Nucleus accumbens (tissue), 56 donors: Measurements from ENCODE around the gene LRRC72.
"Not testable (repeated sequence)": the region's sequence is repeated elsewhere in the genome, so short reads cannot be mapped to it uniquely, and the experiment has no call there.

ENCODE experiments used
- DNase-seq, 56 donors: peaks; one replicate each; lab custom pipeline; 2025; lab: John Stamatoyannopoulos, UW

Gene LRRC72

DNA sequence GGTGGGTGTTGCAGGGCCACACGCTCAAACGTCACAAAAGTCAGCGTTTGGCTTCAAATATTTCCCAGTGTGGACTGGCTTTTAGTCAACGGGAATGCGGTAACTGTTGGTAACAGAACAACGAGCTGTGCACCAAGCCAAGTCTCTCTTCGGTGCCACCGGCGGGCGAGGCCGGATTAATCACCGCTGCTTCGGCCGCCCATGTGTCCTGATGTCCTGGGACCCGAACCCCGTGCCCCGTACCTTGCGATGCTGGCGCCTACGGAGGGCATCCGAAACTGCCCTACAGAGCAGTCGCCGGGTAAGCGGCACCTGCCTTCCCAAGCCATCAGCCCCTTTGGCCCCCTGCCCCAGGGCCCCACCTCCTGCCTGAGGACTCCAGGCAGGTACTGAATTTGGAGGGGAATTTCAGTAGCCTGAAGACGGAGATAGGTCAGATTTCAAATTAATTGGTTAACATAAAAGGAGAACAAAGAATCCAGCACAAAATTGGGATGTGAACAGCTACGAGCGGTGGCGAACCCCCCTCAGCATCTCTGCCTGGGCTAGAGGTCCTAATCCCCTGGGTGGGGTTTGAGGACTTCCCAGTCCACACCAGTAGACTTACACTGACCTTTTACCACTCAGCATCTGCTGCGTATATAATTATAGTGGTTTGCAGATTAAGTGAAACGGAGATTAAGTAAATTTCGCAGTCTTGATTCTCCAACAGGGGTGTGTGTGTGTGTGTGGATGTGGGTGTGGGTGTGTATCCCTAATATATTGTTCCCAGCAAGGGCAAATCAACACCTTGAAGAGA is at the start of gene LRRC72:
TSS of gene LRRC72 (plus strand) at position 84 of the 799 bp plus-strand sequence. CDS start at position 212, 128 bp downstream.
- DNase-seq, result no peak

DNA sequence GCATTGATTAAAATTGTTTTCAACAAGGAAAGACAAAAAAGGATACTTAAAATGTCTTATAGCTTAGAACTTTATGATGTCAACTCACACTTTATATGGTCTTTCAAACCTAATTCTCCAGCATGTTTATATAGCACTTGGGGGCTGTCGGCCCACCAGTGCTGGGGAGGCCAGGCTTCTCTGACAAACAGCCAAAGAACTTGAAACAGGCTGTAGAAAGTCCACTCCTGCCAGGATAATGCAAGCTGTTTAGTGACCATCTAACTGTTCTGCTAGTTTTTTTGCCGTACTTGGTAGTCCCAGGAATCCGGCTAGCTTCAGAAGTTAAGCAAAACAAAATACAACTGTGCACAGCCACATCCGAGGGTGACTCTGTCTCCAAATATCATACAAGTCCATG is 47.5 kb upstream of the LRRC72 start:
- DNase-seq, result no peak

DNA sequence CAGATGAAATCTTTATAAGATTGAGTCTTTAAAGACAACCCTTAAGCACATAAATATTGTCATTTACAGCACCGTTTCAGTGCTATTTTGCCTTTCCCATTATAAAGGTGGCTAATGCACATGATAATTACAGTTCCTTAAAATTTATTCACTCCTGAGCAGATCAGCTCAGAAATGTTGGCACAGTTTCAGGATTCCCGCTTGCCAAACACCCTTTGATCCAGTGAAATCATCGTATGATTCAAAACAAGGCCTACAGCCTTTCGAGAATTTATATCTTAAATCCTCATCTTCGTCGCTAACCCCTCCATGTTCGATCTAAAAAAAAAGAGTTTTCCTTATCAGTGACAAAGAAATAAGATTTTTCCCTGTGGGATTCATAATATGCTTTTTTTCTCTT is 47.0 kb upstream of the LRRC72 start:
- no peak for DNase-seq

GRCh38 chr7:16484453-16485158 is 42.0 kb upstream of the LRRC72 start:
- no peak for DNase-seq

DNA sequence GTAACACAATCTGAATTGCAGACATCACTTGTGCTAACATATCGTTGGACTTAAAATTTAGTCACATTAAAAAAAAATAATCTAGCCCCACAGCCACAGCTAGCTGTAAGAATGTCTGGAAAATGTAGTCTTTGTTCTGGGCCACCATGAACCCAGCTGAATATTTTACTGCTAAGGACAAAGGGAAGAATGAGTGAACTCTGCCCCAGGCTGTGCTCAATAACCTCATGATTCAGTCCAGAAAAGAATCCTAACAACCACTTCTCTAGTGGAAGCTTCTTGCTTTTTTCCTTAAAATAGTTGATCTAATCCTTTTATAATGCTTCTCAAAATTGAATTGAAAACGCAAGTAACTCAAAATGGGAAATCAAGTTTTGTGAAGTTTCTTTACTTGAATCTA is 35.5 kb upstream of the LRRC72 start:
- no peak for DNase-seq

GRCh38 chr7:16492513-16493062 is 34.0 kb upstream of the LRRC72 start:
- DNase-seq, result no peak

GRCh38 chr7:16493266-16493665 is 33.4 kb upstream of the LRRC72 start:
- no peak for DNase-seq

DNA sequence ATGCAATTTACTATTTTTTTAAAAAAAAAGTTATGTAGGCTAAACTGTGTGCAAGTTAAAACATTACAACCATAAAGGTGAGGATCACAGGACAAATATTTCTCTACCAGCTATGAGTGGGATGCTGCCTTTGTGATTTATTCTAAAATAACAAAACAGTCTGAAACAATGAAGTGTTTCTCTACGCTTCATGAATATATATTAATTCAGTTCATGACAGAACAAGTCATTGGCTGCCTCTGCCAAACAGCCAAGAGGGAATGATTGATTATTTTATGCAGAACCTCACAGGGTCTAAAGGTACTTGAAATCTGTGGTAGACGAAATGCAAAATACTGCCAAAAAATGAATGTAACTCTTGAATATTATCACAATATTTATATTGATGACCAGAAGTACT is 32.1 kb upstream of the LRRC72 start:
- no peak for DNase-seq

- no peak for DNase-seq
These were observed 31.5 kb upstream of the LRRC72 start for GRCh38 chr7:16494955-16495719.

- DNase-seq, result no peak
These were observed 28.5 kb upstream of the LRRC72 start for GRCh38 chr7:16498122-16498521.

DNA sequence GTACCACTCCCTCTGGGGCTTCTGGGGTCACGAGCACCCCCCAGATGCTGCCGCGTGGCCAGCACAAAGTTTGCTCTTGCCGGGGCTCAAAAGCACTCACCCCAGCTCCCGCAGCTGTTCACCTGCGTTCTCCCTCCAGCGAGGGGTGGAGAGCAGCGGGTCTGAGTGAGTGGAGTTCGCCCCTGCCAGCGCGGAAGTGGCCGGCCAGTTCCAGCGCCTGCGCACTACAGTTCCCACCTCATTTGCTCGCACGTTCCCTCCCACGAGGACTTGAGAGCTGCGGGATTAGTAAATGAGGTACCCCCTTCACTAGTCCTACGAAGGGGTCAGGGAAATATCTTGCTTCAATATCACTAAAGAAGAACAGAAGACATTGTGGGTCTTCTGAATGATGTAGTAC is 24.3 kb upstream of the LRRC72 start:
- no peak for DNase-seq

- DNase-seq, result no peak
These were observed 22.6 kb upstream of the LRRC72 start for GRCh38 chr7:16504019-16504418.

DNA sequence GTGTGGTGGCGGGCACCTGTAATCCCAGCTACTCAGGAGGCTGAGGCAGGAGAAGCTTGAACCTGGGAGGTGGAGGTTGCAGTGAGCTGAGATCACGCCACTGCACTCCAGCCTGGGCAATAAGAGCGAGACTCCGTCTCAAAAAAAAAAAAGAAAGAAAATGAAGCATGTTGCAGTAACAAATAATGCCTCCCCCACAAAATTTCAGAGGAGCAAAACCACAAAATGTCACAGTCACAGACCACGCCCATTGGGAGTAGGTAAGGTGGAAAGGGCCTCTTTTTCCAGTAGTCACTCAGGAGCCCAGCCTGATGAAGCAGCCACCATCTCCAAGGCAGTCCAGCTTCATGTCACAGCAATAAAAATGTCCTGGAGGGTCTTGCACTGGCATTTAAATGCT is 20.2 kb upstream of the LRRC72 start:
- DNase-seq, result not testable (repeated sequence)

DNA sequence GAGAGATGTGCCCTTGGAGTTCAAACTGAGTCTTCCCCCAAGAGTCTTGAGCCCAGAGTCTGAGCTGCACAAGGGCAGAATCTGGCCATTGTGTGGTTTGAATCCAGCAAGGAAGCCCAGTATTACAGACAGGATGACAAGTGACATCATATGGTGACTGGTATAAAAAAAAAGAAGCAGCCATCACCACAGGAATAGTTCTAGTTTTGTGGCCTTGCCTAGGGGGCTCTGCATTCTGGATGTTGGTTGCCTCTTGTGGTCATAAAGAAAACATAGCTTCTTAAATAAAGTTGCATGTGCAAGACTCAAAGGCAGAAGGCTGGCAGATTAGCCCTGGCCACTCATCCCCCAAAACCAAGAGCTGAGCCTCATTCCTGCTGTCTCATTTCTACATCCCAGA is 16.8 kb upstream of the LRRC72 start:
- no peak for DNase-seq

GRCh38 chr7:16511314-16511713 is 15.3 kb upstream of the LRRC72 start:
- DNase-seq, result no peak

- no peak for DNase-seq
These were observed 14.5 kb upstream of the LRRC72 start for GRCh38 chr7:16512097-16512496.

DNA sequence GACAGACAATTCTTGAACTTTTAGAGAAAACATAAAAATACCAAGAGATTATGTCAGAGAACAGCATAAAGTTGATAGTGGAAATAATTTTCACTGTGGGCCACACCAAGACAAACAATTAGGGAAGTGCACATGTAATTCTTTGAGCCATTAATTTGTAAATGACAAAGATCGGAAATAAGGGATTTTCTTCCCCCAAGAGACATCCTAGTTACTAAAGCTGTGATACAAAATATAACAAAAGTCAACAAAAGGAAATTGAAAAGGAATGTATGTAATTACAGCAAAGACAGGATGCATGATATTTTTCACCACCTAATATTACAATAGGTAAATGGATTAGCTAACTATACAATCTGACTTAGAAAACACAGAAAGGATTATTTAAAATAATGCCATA is 12.4 kb upstream of the LRRC72 start:
- DNase-seq, result no peak

DNA sequence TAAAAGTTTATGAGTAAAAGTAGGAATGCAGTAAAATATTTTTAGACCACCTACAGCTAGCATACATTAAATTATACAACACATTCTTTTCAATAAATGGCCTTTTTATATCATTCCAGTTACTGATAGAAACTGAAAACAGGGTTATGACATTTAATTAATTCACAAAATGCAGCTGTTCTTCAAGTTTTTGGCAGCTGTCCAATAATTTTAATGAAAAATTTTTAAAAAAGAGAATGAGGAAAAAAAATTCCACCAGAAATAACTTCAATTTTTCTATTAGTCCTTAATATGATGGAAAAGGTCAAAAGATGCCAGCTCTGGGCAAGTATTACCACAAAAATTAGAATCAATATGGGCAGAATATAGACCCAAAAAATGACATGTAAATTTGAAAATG is 11.9 kb upstream of the LRRC72 start:
- no peak for DNase-seq

- DNase-seq, result no peak
These were observed 10.6 kb upstream of the LRRC72 start for GRCh38 chr7:16515785-16516685.

GRCh38 chr7:16519985-16520384 is 6.6 kb upstream of the LRRC72 start:
- DNase-seq, result not testable (repeated sequence)
